ENCODE data around the gene ADRA2C.

ADRA2C gene

DNA sequence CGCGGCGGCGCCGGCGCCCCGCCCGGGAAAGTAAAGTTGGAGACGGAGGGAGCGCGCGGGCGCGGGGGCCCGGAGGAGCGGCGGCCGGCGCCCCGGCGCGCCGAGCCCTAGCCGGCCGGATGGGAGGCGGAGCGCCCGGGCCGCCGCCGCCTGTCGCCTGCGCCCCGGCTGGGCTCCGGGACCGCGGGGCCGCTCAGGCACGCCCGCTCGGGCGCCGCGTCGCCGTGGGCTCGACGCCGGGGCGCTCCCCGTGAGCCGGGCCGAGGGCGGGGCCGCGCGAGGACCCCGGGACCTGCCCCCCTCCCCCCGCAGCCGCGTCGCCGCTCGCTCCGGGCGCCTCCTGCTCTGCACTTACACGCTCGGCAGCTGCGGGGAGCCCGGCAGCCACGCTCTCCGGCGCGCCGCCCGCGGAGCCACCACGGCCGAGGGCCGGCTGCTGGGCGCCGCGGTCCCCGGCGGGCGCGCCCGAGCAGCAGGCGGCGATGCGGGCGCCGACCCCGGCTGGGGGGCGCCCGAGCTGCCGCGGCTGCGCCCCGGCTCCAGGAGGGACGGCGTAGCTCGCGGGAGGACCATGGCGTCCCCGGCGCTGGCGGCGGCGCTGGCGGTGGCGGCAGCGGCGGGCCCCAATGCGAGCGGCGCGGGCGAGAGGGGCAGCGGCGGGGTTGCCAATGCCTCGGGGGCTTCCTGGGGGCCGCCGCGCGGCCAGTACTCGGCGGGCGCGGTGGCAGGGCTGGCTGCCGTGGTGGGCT is at the start of gene ADRA2C:
TSS of gene ADRA2C (plus strand) at position 350 of the 749 bp plus-strand sequence. CDS start at position 572, 222 bp downstream.
- DNase-seq: no peak
- H3K36me3 ChIP-seq: peaks cover 0 to 5% (median 0%) of the 10 kb centered on the region in 3 donors
- no peaks in the 10 kb centered on the region for H3K9me3 ChIP-seq
- peaks cover 0 to 13% of the 10 kb centered on the region in 2 donors for H3K27me3 ChIP-seq
- H3K27ac ChIP-seq: peak within 1 kb of the TSS; percentile 93 to 96
- H3K4me1 ChIP-seq: peaks cover 0 to 83% (median 40%) of the 10 kb centered on the region in 4 donors
- H3K4me3 ChIP-seq: peak within 1 kb of the TSS; percentile 73 to 74
- intact Hi-C loops (cut with DNase I; ENCODE audit: low total_unique reads): loop anchor here (10.0 kb wide), 1 partner anchor 179 kb away; no protein-coding TSS in a partner anchor
- TF ChIP-seq CTCF (IDR thresholded peaks at IDR 0.05): no peak

- Histone ChIP-seq H3K27ac (no peak overlapping the region), H3K4me3 (no peak overlapping the region), H3K27me3 (no peaks in the 10 kb centered on the region), H3K4me1 (peaks cover 4 to 18% (median 9%) of the 10 kb centered on the region in 4 donors), H3K36me3 (no peaks in the 10 kb centered on the region), H3K9me3 (peaks cover 0 to 9% (median 8%) of the 10 kb centered on the region in 3 donors)
- intact Hi-C loops (cut with DNase I; ENCODE audit: low total_unique reads): no loop called here
- peak in 1 of 2 donors; percentile 41 for DNase-seq
- no peak for TF ChIP-seq CTCF (IDR thresholded peaks at IDR 0.05)
These were observed 49.5 kb upstream of the ADRA2C start for GRCh38 chr4:3716631-3717235.

- Histone ChIP-seq H3K4me1 (peaks cover 4 to 24% (median 11%) of the 10 kb centered on the region in 4 donors), H3K36me3 (no peaks in the 10 kb centered on the region), H3K27ac (no peak overlapping the region), H3K4me3 (no peak overlapping the region), H3K9me3 (peaks cover 0 to 9% (median 8%) of the 10 kb centered on the region in 3 donors), H3K27me3 (no peaks in the 10 kb centered on the region)
- DNase-seq: no peak
- intact Hi-C loops (cut with DNase I; ENCODE audit: low total_unique reads): no loop called here
- TF ChIP-seq CTCF (IDR thresholded peaks at IDR 0.05): no peak
These were observed 48.9 kb upstream of the ADRA2C start for GRCh38 chr4:3717241-3717640.

- Histone ChIP-seq H3K4me1 (peaks cover 4 to 36% (median 23%) of the 10 kb centered on the region in 4 donors), H3K4me3 (no peak overlapping the region), H3K27ac (no peak overlapping the region), H3K9me3 (peaks cover 0 to 9% (median 8%) of the 10 kb centered on the region in 3 donors), H3K36me3 (no peaks in the 10 kb centered on the region), H3K27me3 (no peaks in the 10 kb centered on the region)
- no peak for TF ChIP-seq CTCF (IDR thresholded peaks at IDR 0.05)
- DNase-seq: no peak
- intact Hi-C loops (cut with DNase I; ENCODE audit: low total_unique reads): no loop called here
These were observed 47.7 kb upstream of the ADRA2C start for GRCh38 chr4:3718462-3718861.

DNA sequence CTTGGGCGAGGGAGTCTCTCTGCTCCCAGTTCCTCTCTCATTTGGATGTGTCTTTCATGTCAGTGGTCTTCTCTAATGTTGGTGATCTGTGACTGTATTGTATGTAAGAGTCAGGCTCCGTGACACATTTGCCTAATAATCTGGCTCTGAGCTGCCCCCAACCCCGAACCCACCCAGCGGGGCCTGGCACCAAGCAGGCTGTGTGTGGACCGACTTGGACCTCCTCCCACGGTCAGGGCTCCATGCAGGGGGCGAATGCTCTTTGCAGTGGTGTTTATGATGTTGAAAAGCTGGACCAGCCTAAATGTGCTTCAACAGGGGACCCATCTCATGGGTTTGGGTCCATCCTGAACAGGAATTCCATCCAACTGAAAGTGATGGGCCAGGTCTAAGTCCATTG is 47.0 kb upstream of the ADRA2C start:
- H3K4me3 ChIP-seq: no peak overlapping the region
- no peak for DNase-seq
- H3K9me3 ChIP-seq: peaks cover 0 to 9% (median 8%) of the 10 kb centered on the region in 3 donors
- H3K27ac ChIP-seq: no peak overlapping the region
- H3K36me3 ChIP-seq: no peaks in the 10 kb centered on the region
- H3K27me3 ChIP-seq: no peaks in the 10 kb centered on the region
- H3K4me1 ChIP-seq: peaks cover 4 to 43% (median 30%) of the 10 kb centered on the region in 4 donors
- TF ChIP-seq CTCF (IDR thresholded peaks at IDR 0.05): no peak
- intact Hi-C loops (cut with DNase I; ENCODE audit: low total_unique reads): no loop called here
